Measurements from ENCODE around the gene NKX6-2. TPM values are rescaled to one million over a fixed set of nuclear protein-coding genes. Genes with fewer than 3 reads are reported as not detected.

Gene NKX6-2
- total RNA-seq, 4 donors from 2014 or later: not detected

DNA sequence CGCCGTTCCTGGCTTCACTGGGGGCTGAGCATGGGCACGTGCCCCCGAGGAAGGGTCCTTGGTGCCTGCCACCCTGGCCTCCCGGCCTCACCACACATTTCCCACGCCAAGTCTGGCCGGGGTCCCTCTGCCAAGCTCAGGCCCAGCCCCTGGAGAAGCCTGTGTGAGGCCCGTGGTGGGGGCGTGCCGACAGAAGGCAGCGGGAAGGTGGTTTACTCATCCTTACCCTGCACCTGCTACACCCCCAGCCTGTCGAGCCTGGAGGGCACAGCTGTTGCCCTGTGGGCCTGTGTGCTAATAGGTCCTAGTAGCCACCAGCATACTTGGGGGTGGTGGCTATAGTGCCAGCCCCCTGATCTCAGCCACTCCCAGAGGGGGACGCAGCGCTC, 46.7 kb downstream of the NKX6-2 start:
- no peaks in the 10 kb centered on the region for H3K27me3 ChIP-seq
- intact Hi-C loops (cut with DNase I): no loop called here
- no peaks in the 10 kb centered on the region for H3K36me3 ChIP-seq
- no peaks in the 10 kb centered on the region for H3K9me3 ChIP-seq
- 95 to 98% methylated on average over 4 to 7 of the region's 14 CpGs for WGBS, 2 donors
- no peak for DNase-seq
- H3K4me3 ChIP-seq (replicated peaks in 1 of 3): no peak overlapping the region
- TF ChIP-seq, protein P1, sequence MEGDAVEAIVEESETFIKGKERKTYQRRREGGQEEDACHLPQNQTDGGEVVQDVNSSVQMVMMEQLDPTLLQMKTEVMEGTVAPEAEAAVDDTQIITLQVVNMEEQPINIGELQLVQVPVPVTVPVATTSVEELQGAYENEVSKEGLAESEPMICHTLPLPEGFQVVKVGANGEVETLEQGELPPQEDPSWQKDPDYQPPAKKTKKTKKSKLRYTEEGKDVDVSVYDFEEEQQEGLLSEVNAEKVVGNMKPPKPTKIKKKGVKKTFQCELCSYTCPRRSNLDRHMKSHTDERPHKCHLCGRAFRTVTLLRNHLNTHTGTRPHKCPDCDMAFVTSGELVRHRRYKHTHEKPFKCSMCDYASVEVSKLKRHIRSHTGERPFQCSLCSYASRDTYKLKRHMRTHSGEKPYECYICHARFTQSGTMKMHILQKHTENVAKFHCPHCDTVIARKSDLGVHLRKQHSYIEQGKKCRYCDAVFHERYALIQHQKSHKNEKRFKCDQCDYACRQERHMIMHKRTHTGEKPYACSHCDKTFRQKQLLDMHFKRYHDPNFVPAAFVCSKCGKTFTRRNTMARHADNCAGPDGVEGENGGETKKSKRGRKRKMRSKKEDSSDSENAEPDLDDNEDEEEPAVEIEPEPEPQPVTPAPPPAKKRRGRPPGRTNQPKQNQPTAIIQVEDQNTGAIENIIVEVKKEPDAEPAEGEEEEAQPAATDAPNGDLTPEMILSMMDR (IDR thresholded peaks at IDR 0.05): no peak
- TF ChIP-seq POLR2A (IDR thresholded peaks at IDR 0.05): no peak
- H3K27ac ChIP-seq: no peak overlapping the region
- peaks cover 0 to 4% of the 10 kb centered on the region in 2 donors for H3K4me1 ChIP-seq

DNA sequence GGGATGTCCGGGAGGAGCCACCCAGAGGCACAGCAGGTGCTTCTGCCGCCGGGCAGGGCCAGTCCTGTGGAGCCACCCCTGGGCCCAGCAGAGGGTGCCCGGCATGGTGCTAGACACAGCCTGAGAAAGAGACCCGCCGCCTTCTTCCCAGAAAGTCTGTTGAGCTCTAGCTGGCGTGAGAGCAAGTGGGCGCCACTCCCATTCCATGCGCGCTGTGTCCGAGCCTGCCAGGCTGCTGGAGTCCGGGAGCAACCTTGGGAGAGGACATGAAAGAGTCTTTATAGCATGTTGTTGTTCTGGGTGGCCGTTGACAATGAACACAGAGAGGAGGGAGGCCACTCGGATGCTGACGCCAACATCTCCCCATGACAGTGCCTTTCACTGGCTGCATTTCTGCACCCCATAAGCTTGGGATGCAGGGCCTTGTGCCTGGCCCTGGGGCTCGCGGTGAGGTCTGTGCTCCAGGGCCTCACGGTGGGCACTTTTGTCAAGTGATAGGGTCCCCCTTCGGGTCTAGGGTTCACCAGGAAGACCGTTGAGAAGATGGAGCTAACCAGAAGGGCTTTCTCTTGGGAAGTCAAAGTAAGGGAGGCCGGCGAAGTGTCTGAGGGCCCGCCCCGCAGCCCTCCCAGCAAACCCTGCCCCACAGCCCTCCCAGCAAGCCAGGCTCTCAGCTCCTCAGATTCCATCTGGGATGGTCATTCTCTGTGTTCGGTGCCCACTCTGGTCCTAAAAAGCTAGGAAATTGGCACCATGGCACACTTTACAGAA, 47.3 kb downstream of the NKX6-2 start:
- Histone ChIP-seq H3K4me3 (replicated peaks in 1 of 3) (no peak overlapping the region), H3K27ac (no peak overlapping the region), H3K27me3 (no peaks in the 10 kb centered on the region), H3K36me3 (no peaks in the 10 kb centered on the region), H3K9me3 (no peaks in the 10 kb centered on the region), H3K4me1 (peaks cover 0 to 4% of the 10 kb centered on the region in 2 donors)
- intact Hi-C loops (cut with DNase I): no loop called here
- no peak for TF ChIP-seq POLR2A (IDR thresholded peaks at IDR 0.05)
- TF ChIP-seq, protein P1 (IDR thresholded peaks at IDR 0.05): no peak
- DNase-seq: no peak
- 92 to 96% methylated on average over 16 to 20 of the region's 25 CpGs for WGBS, 2 donors

DNA sequence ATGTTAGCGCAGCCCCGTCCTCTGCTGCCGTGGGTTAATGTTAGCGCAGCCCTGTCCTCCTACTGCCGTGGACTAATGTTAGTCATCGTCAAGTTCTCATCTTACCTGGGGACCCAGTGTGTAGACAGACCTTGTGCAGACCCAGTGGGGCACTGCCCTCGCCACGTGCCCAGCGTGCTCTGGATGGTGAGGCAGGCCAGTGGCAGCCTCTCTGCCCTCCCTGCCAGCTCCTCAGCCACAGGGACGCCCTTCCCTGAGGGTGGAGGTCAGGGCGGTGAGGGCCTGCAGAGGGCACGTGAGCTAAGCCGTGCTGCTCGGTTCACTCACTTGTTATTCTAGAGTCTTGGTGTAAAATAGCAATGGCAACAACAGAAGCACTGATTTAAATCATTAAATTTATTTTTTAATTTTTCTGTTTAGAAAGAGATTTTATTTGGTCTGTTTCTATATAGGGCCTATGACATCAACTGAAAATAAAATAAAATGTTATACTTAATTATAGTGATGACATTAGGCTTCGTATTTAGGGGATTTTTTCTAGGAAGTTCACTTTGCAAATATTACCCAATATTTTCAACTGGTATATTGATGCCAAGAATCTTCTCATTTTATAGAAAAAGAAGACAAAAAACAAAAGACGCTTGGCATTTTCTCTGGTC, 48.4 kb downstream of the NKX6-2 start:
- H3K36me3 ChIP-seq: no peaks in the 10 kb centered on the region

DNA sequence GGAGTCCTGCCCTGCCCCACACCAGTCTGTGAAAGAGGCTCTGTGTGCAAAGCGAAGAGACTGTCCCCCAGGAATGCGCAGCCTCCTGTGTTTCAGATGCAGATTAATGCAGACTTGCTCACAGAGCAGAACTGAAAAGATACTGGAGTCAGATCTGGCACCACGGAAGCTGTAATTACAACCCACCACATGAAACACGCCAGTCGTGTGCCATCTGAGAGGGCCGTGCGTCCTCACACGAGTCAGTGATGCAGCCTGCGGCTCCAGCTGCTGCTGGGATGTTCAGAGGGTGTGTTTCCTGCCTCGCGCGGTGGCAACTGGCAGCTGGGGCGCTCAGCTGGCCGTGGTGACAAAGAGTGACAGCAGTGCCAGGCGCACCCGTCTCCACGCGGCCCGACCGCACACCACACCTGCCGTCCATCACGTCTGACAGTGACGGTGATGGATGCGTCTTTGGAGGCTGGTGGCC, 50.0 kb downstream of the NKX6-2 start:
- DNase-seq: no peak
- Histone ChIP-seq H3K27ac (no peak overlapping the region), H3K9me3 (no peaks in the 10 kb centered on the region), H3K36me3 (no peaks in the 10 kb centered on the region), H3K4me3 (replicated peaks in 1 of 3) (no peak overlapping the region), H3K4me1 (peaks cover 0 to 4% of the 10 kb centered on the region in 2 donors), H3K27me3 (no peaks in the 10 kb centered on the region)
- WGBS, 2 donors: 91 to 100% methylated on average over 2 to 24 of the region's 24 CpGs
- TF ChIP-seq POLR2A (IDR thresholded peaks at IDR 0.05): no peak
- TF ChIP-seq, protein P1 (IDR thresholded peaks at IDR 0.05): no peak
- intact Hi-C loops (cut with DNase I): no loop called here

More for the DNA sequence above, 48.4 kb downstream of the NKX6-2 start:
- 93 to 94% methylated on average over 14 of the region's 16 CpGs for WGBS, 2 donors
- Histone ChIP-seq H3K9me3 (no peaks in the 10 kb centered on the region), H3K4me3 (replicated peaks in 1 of 3) (no peak overlapping the region), H3K27ac (no peak overlapping the region), H3K4me1 (peaks cover 0 to 4% of the 10 kb centered on the region in 2 donors), H3K27me3 (no peaks in the 10 kb centered on the region)
- DNase-seq: peak; percentile 35 to 54
- intact Hi-C loops (cut with DNase I): no loop called here
- TF ChIP-seq, protein P1 (IDR thresholded peaks at IDR 0.05): no peak
- no peak for TF ChIP-seq POLR2A (IDR thresholded peaks at IDR 0.05)

DNA sequence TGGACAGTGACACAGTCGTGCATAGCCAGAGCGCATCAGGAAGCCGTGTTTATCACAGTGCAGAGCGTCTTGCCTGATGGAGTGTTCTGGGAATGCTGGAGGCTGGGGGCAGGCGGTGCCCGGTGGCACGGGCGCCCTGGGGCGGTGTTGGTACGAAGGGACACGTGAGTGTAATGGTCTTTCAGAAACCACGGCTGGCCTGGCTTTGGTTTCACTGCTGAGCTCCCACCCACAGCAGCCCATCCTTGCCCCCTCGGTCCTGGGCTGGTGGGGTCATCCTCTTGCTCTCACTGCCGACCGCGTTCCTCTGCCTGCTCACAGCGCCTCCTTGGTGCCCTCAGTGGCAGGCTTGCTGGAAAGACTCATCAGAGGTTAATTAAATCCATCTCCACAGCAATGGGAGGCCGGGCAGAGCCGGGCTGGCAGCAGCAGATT, 50.6 kb downstream of the NKX6-2 start:
- no peak for DNase-seq
- H3K4me1 ChIP-seq: peaks cover 0 to 4% of the 10 kb centered on the region in 2 donors
- no peaks in the 10 kb centered on the region for H3K36me3 ChIP-seq
- no peaks in the 10 kb centered on the region for H3K27me3 ChIP-seq
- intact Hi-C loops (cut with DNase I): no loop called here
- no peaks in the 10 kb centered on the region for H3K9me3 ChIP-seq
- H3K4me3 ChIP-seq (replicated peaks in 1 of 3): no peak overlapping the region
- no peak for TF ChIP-seq POLR2A (IDR thresholded peaks at IDR 0.05)
- TF ChIP-seq, protein P1 (IDR thresholded peaks at IDR 0.05): no peak
- no peak overlapping the region for H3K27ac ChIP-seq
- 94 to 96% methylated on average over 18 to 19 of the region's 19 CpGs for WGBS, 2 donors

Measured in thyroid gland (tissue), 4 donors.